PC-3 (cell line): ENCODE results near the gene PFKM. TPM values are rescaled to one million over a fixed set of nuclear protein-coding genes. Genes with fewer than 3 reads are reported as not detected.
A peak's percentile ranks its signal among the peaks of the same experiment; 100 is the strongest.

Experiments used
- ATAC-seq: fragments of 200-7000 bp; cut with Tn5 transposase; 2 replicates; pipeline ENCODE4 v1.9.1; 2020; ENCODE audit warnings: mild to moderate bottlenecking, moderate library complexity
- BruUV-seq: library from RNA; stranded (reverse); fragments of 400-500 nt; replicated peaks from 2 replicates; lab custom pipeline; 2021; lab: Mats Ljungman, UMichigan
- CTCF ChIA-PET: fragments of 300-600 bp; sonication (Branson Sonifier 250); formaldehyde crosslinking; loops from one replicate; lab custom pipeline; 2022; ENCODE audit warnings: antibody characterized with exemption; lab: Charles Lee
- POLR2A ChIA-PET: fragments of 300-600 bp; sonication (Branson Sonifier 250); formaldehyde crosslinking; loops from one replicate; lab custom pipeline; 2022; ENCODE audit warnings: antibody characterized with exemption; ENCODE audit not compliant: unreplicated experiment; lab: Charles Lee
- DNase-seq: peaks from one replicate; pipeline ENCODE4 v3.0.0-alpha.2; 2015
- H2AFZ ChIP-seq: fragments of 300-600 bp; sonication (generic); 2 replicates; pipeline ENCODE4 v1.6.0; 2016; ENCODE audit warnings: antibody characterized with exemption, low read length
- H3F3A ChIP-seq: fragments of 300-600 bp; sonication (generic); one replicate; pipeline ENCODE4 v1.6.0; 2017; ENCODE audit warnings: antibody characterized with exemption, low read length, control low read depth, mild to moderate bottlenecking; ENCODE audit not compliant: unreplicated experiment
- H3K27ac ChIP-seq: fragments of 300-600 bp; sonication (generic); 2 replicates; pipeline ENCODE4 v1.5.1; 2016; ENCODE audit warnings: mild to moderate bottlenecking, low read length
- H3K27me3 ChIP-seq: fragments of 300-600 bp; sonication (generic); 2 replicates; pipeline ENCODE4 v1.6.1; 2016; ENCODE audit warnings: low read length, mixed read lengths
- H3K36me3 ChIP-seq: fragments of 300-600 bp; sonication (generic); 2 replicates; pipeline ENCODE4 v1.6.1; 2016; ENCODE audit warnings: low read depth, mixed run types, low read length, mixed read lengths
- H3K4me1 ChIP-seq: fragments of 300-600 bp; sonication (generic); 2 replicates; pipeline ENCODE4 v1.5.1; 2016; ENCODE audit warnings: low read length; ENCODE audit not compliant: insufficient read depth
- H3K4me2 ChIP-seq: fragments of 300-600 bp; sonication (generic); 2 replicates; pipeline ENCODE4 v1.6.0; 2016; ENCODE audit warnings: low read length
- H3K4me3 ChIP-seq: fragments of 300-600 bp; sonication (generic); 2 replicates; pipeline ENCODE4 v1.5.1; 2016; ENCODE audit warnings: mild to moderate bottlenecking, low read length, mixed read lengths
- H3K79me2 ChIP-seq: fragments of 300-600 bp; sonication (generic); 2 replicates; pipeline ENCODE4 v1.6.1; 2017; ENCODE audit warnings: low read length, mixed read lengths
- H3K9ac ChIP-seq: fragments of 300-600 bp; sonication (generic); 2 replicates; pipeline ENCODE4 v1.6.0; 2016; ENCODE audit warnings: mild to moderate bottlenecking, low read length
- H3K9me2 ChIP-seq: fragments of 300-600 bp; sonication (generic); replicated peaks from 2 replicates; pipeline ENCODE4 v1.6.1; 2016; ENCODE audit warnings: mixed run types, low read length, mixed read lengths
- H3K9me3 ChIP-seq: fragments of 300-600 bp; sonication (generic); 2 replicates; pipeline ENCODE4 v1.6.1; 2016; ENCODE audit warnings: low read length, mixed read lengths
- H4K20me1 ChIP-seq: fragments of 300-600 bp; sonication (generic); 2 replicates; pipeline ENCODE4 v1.6.1; 2016; ENCODE audit warnings: low read length, mixed read lengths
- EZH2 ChIP-seq: fragments of 300-600 bp; sonication (generic); IDR thresholded peaks from one replicate; pipeline ENCODE4 v1.6.1; 2017; ENCODE audit warnings: antibody characterized with exemption, mild to moderate bottlenecking, low read length; ENCODE audit not compliant: unreplicated experiment
- EZH2phosphoT487 ChIP-seq: fragments of 300-600 bp; sonication (generic); IDR thresholded peaks from 2 replicates; pipeline ENCODE4 v1.6.1; 2018; ENCODE audit warnings: mild to moderate bottlenecking, antibody characterized with exemption, low read length, borderline replicate concordance
- intact Hi-C: fragments of 100-400 bp; cut with micrococcal nuclease; formaldehyde crosslinking; loops from 2 replicates; pipeline ENCODE4 v1.9.0; 2023
- total RNA-seq: library from RNA; depleted of rRNA; stranded (reverse); fragments of >200 nt; gene quantifications from 2 replicates; pipeline ENCODE4 v1.2.3, GENCODE V29; 2014
- TF ChIP-seq, protein P1 (sequence below): fragments of 300-600 bp; sonication (generic); conservative IDR thresholded peaks from 2 replicates; pipeline ENCODE4 v1.5.1; 2017; ENCODE audit warnings: antibody characterized with exemption, low read depth, mild to moderate bottlenecking, low read length

PFKM gene
- total RNA-seq, 1 experiment from 2014 or later = 62.2 TPM

DNA sequence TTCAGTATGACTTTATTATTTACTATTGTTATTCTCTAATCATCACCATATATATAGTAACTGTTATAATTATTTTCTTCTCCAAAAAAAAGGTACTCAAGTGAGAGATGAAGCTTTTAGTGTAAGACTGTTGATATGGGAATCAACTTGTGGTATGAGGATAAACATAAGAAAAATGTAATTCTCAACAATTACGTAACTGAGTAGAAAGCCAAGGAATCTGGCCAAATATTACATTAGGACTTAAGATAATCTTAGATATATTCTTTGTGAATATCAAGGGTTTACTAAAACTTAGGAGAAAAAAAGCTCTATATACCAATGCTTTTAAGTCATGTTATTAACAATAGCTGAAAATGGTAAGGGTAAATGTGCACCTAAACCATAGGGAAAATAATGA is 26.6 kb upstream of the PFKM start:
- Histone ChIP-seq H3K4me1 (no peaks in the 10 kb centered on the region), H3K4me2 (no peak overlapping the region), H3K79me2 (no peaks in the 10 kb centered on the region), H3K27me3 (no peaks in the 10 kb centered on the region), H3K9me3 (no peaks in the 10 kb centered on the region), H3F3A (no peaks in the 10 kb centered on the region), H3K27ac (no peak overlapping the region), H2AFZ (no peak overlapping the region), H3K36me3 (peaks cover 26% of the 10 kb centered on the region), H3K9ac (no peak overlapping the region), H4K20me1 (no peaks in the 10 kb centered on the region), H3K4me3 (no peak overlapping the region), H3K9me2 (no peaks in the 10 kb centered on the region)
- no TSS peak for BruUV-seq
- intact Hi-C loops = no loop called here
- POLR2A ChIA-PET = no interaction called here
- ATAC-seq = no peak
- CTCF ChIA-PET = no interaction called here
- TF ChIP-seq, protein P1, sequence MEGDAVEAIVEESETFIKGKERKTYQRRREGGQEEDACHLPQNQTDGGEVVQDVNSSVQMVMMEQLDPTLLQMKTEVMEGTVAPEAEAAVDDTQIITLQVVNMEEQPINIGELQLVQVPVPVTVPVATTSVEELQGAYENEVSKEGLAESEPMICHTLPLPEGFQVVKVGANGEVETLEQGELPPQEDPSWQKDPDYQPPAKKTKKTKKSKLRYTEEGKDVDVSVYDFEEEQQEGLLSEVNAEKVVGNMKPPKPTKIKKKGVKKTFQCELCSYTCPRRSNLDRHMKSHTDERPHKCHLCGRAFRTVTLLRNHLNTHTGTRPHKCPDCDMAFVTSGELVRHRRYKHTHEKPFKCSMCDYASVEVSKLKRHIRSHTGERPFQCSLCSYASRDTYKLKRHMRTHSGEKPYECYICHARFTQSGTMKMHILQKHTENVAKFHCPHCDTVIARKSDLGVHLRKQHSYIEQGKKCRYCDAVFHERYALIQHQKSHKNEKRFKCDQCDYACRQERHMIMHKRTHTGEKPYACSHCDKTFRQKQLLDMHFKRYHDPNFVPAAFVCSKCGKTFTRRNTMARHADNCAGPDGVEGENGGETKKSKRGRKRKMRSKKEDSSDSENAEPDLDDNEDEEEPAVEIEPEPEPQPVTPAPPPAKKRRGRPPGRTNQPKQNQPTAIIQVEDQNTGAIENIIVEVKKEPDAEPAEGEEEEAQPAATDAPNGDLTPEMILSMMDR = no peak
- TF ChIP-seq EZH2phosphoT487 (no peak), EZH2 (no peak)
- DNase-seq = no peak

- Histone ChIP-seq H3F3A (no peaks in the 10 kb centered on the region), H3K27me3 (no peaks in the 10 kb centered on the region), H3K4me3 (peak overlapping the region; percentile 90), H3K9me3 (no peaks in the 10 kb centered on the region), H3K4me1 (peaks cover 31% of the 10 kb centered on the region), H2AFZ (peak overlapping the region; percentile 97), H3K79me2 (peaks cover 59% of the 10 kb centered on the region), H3K4me2 (peak overlapping the region; percentile 98), H3K27ac (no peak overlapping the region), H3K9ac (peak overlapping the region; percentile 96; the same call in 1 of the 2 replicates), H3K9me2 (no peaks in the 10 kb centered on the region), H3K36me3 (peaks cover 4% of the 10 kb centered on the region; the same call in 1 of the 2 replicates), H4K20me1 (no peaks in the 10 kb centered on the region)
- DNase-seq = peak; percentile 76
- BruUV-seq = no TSS peak
- ChIA-PET CTCF (interaction anchor here (0.8 kb wide), 1 partner anchor 21 kb away, joined by 3 read pairs; no protein-coding TSS in a partner anchor), POLR2A (no interaction called here)
- intact Hi-C loops = loop anchor here (2.0 kb wide), 2 partner anchors 14 to 52 kb away; partner anchors contain the start of genes ASB8 and PFKM
- TF ChIP-seq EZH2 (no peak), EZH2phosphoT487 (no peak)
- TF ChIP-seq, protein P1 = no peak
- peak; percentile 18; the same call in 1 of the 2 replicates for ATAC-seq
These were observed 14.6 kb upstream of the PFKM start for GRCh38 chr12:48104531-48104930.

GRCh38 chr12:48105321-48105866 is 13.8 kb upstream of the PFKM start:
- peak overlapping the region; percentile 98 for H3K4me2 ChIP-seq
- ChIA-PET POLR2A (no interaction called here), CTCF (interaction anchor here (0.8 kb wide), 1 partner anchor 22 kb away, joined by 3 read pairs; no protein-coding TSS in a partner anchor)
- no peaks in the 10 kb centered on the region for H3K9me2 ChIP-seq
- H3K4me1 ChIP-seq = peaks cover 36% of the 10 kb centered on the region
- H3K9ac ChIP-seq = peak overlapping the region; percentile 96
- no peaks in the 10 kb centered on the region for H3K9me3 ChIP-seq
- H4K20me1 ChIP-seq = no peaks in the 10 kb centered on the region
- H2AFZ ChIP-seq = peak overlapping the region; percentile 97
- no peaks in the 10 kb centered on the region for H3K27me3 ChIP-seq
- intact Hi-C loops = loop anchor here (2.0 kb wide), 2 partner anchors 13 to 51 kb away; partner anchors contain the start of genes ASB8 and PFKM
- no TSS peak for BruUV-seq
- no peak; the same call in 1 of the 2 replicates for ATAC-seq
- H3K36me3 ChIP-seq = no peaks in the 10 kb centered on the region
- peak overlapping the region; percentile 96 for H3K27ac ChIP-seq
- TF ChIP-seq EZH2 = no peak
- TF ChIP-seq EZH2phosphoT487 = no peak
- TF ChIP-seq, protein P1 = no peak
- peak overlapping the region; percentile 90 for H3K4me3 ChIP-seq
- no peaks in the 10 kb centered on the region for H3F3A ChIP-seq
- H3K79me2 ChIP-seq = peaks cover 50% of the 10 kb centered on the region
- DNase-seq = peak; percentile 27
